Stimulated activated naive CD8-positive, alpha-beta T cell treated with anti-CD3 and anti-CD28 coated beads, Interleukin-15, Interleukin-2, amounts not matched to agents 100 ng/mL and 50 ng/mL, for 24 hours (primary cell): ENCODE results near the gene POLR1E.

Experiments
- H3K27ac Mint-ChIP-seq: one replicate; pipeline ENCODE4 v1.8.0; 2021; ENCODE audit warnings: mild to moderate bottlenecking, mixed read lengths
- H3K27me3 Mint-ChIP-seq: one replicate; pipeline ENCODE4 v1.8.0; 2021; ENCODE audit warnings: mixed read lengths
- H3K36me3 Mint-ChIP-seq: one replicate; pipeline ENCODE4 v1.8.0; 2021; ENCODE audit warnings: low read depth, mixed read lengths
- H3K4me1 Mint-ChIP-seq: one replicate; pipeline ENCODE4 v1.8.0; 2021; ENCODE audit warnings: low read depth, mixed read lengths
- H3K4me3 Mint-ChIP-seq: one replicate; pipeline ENCODE4 v1.8.0; 2021; ENCODE audit warnings: mild to moderate bottlenecking, mixed read lengths
- H3K9me3 Mint-ChIP-seq: one replicate; pipeline ENCODE4 v1.8.0; 2021; ENCODE audit warnings: mixed read lengths

POLR1E gene, protein sequence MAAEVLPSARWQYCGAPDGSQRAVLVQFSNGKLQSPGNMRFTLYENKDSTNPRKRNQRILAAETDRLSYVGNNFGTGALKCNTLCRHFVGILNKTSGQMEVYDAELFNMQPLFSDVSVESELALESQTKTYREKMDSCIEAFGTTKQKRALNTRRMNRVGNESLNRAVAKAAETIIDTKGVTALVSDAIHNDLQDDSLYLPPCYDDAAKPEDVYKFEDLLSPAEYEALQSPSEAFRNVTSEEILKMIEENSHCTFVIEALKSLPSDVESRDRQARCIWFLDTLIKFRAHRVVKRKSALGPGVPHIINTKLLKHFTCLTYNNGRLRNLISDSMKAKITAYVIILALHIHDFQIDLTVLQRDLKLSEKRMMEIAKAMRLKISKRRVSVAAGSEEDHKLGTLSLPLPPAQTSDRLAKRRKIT

DNA sequence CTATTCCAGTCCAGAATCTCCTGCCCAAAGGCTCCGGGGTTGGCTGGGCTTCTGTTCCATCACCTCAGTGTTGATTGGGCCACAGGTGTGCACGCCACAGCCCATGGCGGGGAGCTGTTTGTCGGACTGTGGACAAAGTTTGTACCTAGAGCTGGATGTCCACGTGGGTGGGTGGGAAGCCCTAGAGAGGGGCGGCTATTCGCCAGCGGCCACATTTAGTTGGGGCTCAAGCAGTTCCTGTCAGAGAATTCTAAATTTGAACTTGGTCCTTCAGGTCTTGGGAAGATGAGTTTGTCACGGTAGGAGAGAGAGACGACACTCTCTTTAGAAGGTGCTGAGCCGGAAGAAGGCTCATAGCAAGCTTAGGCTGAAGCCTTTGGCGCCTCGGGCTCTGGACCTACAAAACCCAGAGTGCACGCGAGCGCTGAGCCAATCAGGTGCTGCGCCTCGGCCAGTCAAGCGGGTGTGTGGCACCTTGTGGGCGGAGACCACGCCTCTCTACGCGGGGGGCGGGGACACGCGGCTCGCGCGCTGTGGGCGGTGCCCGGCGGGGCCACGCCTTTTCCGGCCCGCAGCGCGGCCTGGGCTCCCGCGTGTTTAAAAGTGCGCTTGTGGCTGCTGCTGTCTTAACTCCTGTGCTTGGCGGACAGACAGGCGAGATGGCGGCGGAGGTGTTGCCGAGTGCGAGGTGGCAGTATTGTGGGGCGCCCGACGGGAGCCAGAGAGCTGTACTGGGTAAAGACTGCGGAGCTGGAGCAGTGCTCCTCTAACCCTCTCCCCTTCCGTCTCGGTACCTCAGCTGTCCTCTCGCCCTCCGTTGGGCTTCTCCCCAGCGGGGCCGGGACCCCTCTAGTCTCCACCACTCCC lies at the start of gene POLR1E:
TSS of gene POLR1E (plus strand) at position 560 of the 867 bp plus-strand sequence. CDS start at position 660, 100 bp downstream.
- Mint-ChIP-seq H3K27ac (peak within 1 kb of the TSS; percentile 95), H3K4me1 (peaks cover 42% of the 10 kb centered on the region)

DNA sequence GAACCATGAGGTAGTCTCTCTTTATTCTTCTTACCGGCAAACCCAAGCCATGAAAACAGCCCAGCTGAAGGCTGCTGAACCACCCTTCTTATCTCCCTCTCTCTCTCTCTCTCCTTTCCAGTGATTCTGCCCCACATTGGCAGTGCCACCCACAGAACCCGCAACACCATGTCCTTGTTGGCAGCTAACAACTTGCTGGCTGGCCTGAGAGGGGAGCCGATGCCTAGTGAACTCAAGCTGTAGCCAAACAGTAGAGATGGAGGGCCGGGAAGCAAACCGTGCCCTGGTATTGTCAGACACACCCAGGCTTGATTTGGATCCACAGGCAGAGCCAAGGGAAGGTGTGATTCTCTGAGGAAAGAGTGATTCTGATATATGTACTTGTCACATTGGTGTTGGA lies 49.2 kb upstream of the POLR1E start:
- Mint-ChIP-seq H3K27ac (no peak overlapping the region), H3K4me1 (peaks cover 9% of the 10 kb centered on the region), H3K4me3 (no peak overlapping the region), H3K27me3 (no peaks in the 10 kb centered on the region), H3K9me3 (no peaks in the 10 kb centered on the region), H3K36me3 (peaks cover 57% of the 10 kb centered on the region)

More for the DNA sequence above, at the start of gene POLR1E:
- H3K4me3 Mint-ChIP-seq = peak within 1 kb of the TSS; percentile 94
- no peaks in the 10 kb centered on the region for H3K9me3 Mint-ChIP-seq
- peaks cover 42% of the 10 kb centered on the region for H3K36me3 Mint-ChIP-seq
- H3K27me3 Mint-ChIP-seq = peaks cover 7% of the 10 kb centered on the region

DNA sequence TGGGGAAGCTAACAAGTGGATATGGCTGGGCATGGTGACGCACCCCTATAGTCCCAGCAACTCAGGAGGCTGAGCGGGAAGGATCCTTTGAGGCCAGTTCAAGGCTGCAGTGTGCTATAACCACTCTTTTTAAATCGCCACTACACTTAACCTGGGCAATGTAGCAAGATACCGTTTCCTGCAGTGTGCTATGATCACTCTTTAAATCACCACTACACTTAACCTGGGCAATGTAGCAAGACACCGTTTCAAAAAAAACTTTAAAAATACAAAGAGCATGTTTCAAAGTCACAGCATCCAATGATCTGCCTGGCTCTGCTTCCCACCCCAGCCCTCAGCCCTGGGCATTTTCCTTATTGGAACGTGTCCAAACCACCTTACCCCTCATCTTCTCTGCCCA lies 48.7 kb upstream of the POLR1E start:
- Mint-ChIP-seq H3K27ac (no peak overlapping the region), H3K4me3 (no peak overlapping the region), H3K36me3 (peaks cover 57% of the 10 kb centered on the region)

DNA sequence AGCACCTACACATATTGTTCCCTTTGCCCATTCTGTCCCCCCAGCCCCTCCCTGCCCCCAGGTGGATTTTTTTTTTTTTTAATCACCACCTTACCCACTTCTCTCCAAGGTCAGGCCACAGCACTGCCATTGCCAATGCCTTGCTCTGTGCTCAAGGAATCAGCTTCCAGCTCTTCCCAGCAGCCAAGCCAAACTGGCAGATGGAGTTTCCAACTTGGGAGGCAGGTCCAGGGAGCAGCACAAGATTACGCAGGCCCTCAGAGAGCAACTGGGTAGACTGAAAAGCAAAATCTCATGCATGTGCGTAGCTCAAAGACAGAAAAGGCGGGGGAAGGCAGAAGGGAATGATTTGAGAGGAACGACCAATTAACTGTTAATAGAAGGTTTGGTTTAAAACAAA lies 48.1 kb upstream of the POLR1E start:
- H3K27me3 Mint-ChIP-seq = no peaks in the 10 kb centered on the region
- H3K9me3 Mint-ChIP-seq = no peaks in the 10 kb centered on the region
- H3K36me3 Mint-ChIP-seq = peaks cover 53% of the 10 kb centered on the region
- H3K27ac Mint-ChIP-seq = no peak overlapping the region
- no peak overlapping the region for H3K4me3 Mint-ChIP-seq
- peaks cover 3% of the 10 kb centered on the region for H3K4me1 Mint-ChIP-seq

More for the DNA sequence above, 48.7 kb upstream of the POLR1E start:
- Mint-ChIP-seq H3K4me1 (peaks cover 8% of the 10 kb centered on the region), H3K27me3 (no peaks in the 10 kb centered on the region), H3K9me3 (no peaks in the 10 kb centered on the region)

DNA sequence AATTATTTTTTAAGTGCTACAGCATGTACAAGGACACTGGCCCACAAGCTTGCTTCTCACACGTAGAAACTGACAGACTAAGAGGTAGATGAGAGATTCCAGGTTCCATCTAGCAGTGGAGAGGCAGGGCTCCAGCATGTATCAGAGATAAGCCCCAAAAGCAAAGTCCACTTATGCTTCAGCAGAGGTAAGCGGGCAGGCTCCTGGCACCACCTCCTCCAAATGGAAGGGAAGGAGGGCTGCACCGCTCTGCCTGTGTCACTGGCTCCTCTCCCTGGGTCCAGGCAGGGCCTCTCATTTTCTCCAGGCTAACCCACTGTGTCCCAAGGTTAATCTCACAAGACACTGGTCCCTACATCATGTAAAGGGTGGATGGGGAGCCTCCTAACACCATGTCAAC lies 47.4 kb upstream of the POLR1E start:
- Mint-ChIP-seq H3K9me3 (no peaks in the 10 kb centered on the region), H3K27me3 (no peaks in the 10 kb centered on the region), H3K27ac (no peak overlapping the region), H3K4me1 (no peaks in the 10 kb centered on the region), H3K36me3 (peaks cover 50% of the 10 kb centered on the region), H3K4me3 (no peak overlapping the region)

DNA sequence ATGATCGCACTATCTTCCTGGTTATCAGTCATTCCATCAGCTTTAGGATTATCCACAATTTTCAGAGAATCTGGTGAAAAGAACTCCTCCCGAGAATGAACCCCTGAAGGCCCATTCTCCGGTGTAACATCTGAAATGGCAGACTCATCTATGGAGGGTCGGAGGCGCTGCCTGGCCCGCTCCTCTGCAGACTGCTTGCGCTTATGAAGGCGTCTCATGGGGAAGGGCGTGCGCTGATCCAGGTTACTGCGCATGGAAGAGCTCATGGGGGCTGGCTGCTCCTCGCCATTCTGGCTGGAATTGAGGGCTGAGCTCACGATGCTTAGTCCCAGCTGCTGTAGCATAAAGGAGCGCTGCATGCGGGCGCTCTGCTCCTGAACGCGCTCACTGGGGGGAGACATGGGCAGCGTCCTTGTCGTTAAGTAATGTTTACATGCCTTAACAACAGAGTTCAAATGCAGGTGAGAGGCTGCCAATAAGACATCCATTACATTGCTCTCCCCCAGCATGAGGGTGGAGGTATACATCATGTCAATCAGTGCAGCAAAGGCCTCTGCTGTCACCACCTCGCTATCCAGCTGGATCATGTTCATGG lies 43.9 kb upstream of the POLR1E start:
- no peaks in the 10 kb centered on the region for H3K9me3 Mint-ChIP-seq
- H3K36me3 Mint-ChIP-seq = peaks cover 48% of the 10 kb centered on the region
- H3K27me3 Mint-ChIP-seq = no peaks in the 10 kb centered on the region
- H3K4me3 Mint-ChIP-seq = no peak overlapping the region
- peaks cover 1% of the 10 kb centered on the region for H3K4me1 Mint-ChIP-seq
- no peak overlapping the region for H3K27ac Mint-ChIP-seq

DNA sequence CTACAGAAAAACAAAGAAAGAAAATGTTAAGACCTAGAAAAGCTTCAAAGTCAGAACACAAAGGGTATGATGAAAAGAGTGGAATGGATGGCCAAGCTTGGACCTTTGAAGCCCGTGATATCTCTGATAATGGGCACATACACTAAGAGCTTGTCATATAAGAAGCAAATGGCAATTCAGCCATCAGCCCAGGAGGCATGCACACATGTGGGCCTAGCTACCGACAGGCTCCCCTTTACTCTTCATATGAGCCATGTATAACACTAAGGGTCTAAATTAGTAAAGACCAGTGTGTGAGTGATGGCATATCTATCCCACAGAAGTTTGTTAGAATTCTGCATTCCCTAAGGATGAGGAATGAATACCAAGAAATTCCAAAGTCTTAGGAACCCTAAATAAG lies 43.2 kb upstream of the POLR1E start:
- H3K27me3 Mint-ChIP-seq = no peaks in the 10 kb centered on the region
- peaks cover 48% of the 10 kb centered on the region for H3K36me3 Mint-ChIP-seq
- no peak overlapping the region for H3K27ac Mint-ChIP-seq
- no peaks in the 10 kb centered on the region for H3K9me3 Mint-ChIP-seq
- peaks cover 3% of the 10 kb centered on the region for H3K4me1 Mint-ChIP-seq
- H3K4me3 Mint-ChIP-seq = no peak overlapping the region

DNA sequence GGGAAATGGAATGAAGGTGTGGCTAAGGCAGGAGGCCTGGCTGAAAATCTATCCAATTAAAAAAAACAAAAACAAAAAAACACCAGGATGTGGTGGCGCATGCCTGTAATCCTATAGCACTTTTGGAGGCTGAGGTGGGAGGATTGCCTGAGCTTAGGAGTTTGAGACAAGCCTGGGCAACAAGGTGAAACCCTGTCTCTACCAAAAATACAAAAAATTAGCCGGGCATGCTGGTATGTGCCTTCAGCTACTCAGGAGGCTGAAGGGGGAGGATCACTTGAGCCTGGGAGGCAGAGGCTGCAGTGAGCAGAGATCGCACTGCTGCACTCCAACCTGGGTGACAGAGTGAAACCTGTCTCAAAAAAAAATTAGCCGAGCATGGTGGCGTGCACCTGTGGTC lies 42.2 kb upstream of the POLR1E start:
- H3K36me3 Mint-ChIP-seq = peaks cover 38% of the 10 kb centered on the region
- H3K27me3 Mint-ChIP-seq = no peaks in the 10 kb centered on the region
- peaks cover 3% of the 10 kb centered on the region for H3K4me1 Mint-ChIP-seq
- H3K9me3 Mint-ChIP-seq = no peaks in the 10 kb centered on the region
- no peak overlapping the region for H3K27ac Mint-ChIP-seq
- no peak overlapping the region for H3K4me3 Mint-ChIP-seq

DNA sequence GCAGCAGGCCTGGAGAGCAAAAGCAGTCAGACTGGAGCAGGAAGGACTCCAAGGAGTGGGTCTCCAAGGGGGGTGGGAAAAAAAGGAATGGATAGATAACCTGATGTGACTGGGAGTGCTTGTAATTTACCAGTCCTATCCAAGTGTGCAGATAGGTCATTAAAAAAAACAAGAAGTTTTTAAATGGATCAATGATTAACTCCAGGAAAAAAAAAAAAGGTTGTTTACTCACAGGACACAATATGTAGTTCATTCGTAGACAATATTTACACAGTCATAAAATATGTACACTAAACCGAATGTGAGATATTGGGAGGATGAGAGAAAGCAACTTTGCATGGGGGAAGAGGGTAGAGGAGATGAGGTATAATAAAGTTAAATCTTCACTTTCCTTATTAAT lies 40.9 kb upstream of the POLR1E start:
- Mint-ChIP-seq H3K4me3 (no peak overlapping the region), H3K27me3 (no peaks in the 10 kb centered on the region), H3K4me1 (peaks cover 3% of the 10 kb centered on the region), H3K36me3 (peaks cover 33% of the 10 kb centered on the region), H3K27ac (no peak overlapping the region), H3K9me3 (no peaks in the 10 kb centered on the region)

DNA sequence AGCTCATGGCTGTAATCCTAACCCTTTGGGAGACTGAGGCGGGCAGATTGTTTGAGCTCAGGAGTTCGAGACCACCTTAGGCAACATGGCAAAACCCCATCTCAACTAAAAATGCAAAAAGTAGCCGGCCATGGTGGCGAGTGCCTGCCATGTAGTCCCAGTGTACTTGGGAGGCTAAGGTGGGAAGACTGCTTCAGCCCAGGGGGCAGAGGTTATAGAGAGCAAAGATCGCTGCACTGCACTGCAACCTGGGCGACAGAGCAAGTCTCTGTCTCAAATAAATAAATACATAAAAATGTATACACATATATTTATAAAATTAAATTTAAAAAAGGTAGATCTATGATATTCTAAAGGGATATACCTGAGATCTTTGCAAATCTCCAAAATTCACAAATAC lies 39.9 kb upstream of the POLR1E start:
- Mint-ChIP-seq H3K4me1 (peaks cover 3% of the 10 kb centered on the region), H3K27ac (no peak overlapping the region), H3K9me3 (no peaks in the 10 kb centered on the region), H3K27me3 (no peaks in the 10 kb centered on the region), H3K36me3 (peaks cover 32% of the 10 kb centered on the region), H3K4me3 (no peak overlapping the region)

DNA sequence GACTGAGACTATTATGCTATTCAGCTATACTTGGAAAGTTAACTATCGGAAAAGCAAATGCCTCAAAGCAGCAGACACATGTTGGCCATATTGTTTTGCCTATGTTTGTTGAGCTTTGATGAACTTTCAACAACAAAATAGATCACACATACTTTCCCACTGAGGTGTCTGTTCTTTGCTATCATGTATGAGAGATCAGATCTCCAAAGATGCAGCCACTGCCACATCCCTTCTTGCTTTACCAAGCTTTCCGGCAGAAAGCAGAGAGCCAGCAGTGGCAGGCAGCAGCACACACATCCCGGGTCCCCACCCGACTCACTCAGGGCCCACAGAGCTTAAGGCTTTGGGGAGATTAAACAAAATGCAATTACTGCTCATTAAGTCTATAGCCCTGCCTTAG lies 39.3 kb upstream of the POLR1E start:
- Mint-ChIP-seq H3K9me3 (no peaks in the 10 kb centered on the region), H3K4me1 (peaks cover 3% of the 10 kb centered on the region), H3K27me3 (no peaks in the 10 kb centered on the region), H3K36me3 (peaks cover 28% of the 10 kb centered on the region), H3K4me3 (no peak overlapping the region), H3K27ac (no peak overlapping the region)

DNA sequence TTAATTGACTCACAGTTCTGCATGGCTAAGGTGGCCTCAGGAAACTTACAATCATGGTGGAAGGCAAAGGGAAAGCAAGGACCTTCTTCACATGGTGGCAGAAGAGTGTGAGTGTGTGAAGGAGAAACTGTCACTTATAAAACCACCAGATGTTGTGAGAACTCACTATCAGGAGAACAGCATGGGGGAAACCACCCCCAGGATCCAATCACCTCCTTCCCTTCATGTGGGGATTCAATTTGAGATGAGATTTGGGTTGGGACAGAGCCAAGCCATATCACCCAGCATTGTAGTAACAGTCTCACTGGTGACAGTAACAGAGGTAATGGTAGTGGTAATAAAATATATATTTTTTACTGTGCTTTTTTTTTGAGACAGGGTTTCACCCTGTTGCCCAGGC lies 38.6 kb upstream of the POLR1E start:
- no peaks in the 10 kb centered on the region for H3K9me3 Mint-ChIP-seq
- H3K27ac Mint-ChIP-seq = no peak overlapping the region
- H3K27me3 Mint-ChIP-seq = no peaks in the 10 kb centered on the region
- H3K4me1 Mint-ChIP-seq = peaks cover 3% of the 10 kb centered on the region
- peaks cover 21% of the 10 kb centered on the region for H3K36me3 Mint-ChIP-seq
- H3K4me3 Mint-ChIP-seq = no peak overlapping the region

DNA sequence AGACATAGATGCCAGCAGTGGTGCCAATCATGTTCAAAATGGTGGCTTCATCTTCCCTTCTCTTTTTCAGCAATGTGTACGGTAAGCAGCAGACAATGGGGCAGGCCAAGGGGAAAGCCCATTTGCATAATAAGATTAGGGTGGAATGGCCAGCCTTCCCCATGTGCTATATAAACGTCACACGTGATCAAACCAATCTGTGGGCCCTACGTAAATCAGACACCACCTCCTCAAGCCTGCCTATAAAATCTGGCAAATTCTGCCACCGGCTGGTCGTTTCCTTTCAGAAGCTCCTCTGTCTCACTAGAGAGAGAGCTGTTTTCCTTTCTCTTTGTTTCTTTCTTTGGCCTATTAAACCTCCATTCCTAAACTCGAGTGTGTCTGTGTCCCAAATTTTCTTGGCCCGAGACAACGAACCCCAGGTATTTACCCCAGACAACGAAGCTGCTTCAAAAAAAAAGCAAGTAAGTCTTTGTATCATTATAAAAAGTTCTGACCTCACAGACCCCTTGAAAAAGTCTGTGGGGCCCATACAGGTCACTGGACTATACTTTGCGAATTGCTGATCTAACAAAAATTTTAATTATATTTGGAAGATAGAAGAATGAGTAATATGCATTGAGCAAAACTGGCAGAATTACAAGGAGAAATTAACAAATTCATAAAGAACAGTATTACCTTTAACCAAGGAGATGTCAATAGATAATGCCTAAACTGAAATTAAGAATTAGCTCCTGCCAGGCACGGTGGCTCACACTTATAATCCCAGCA lies 35.7 kb upstream of the POLR1E start:
- H3K4me3 Mint-ChIP-seq = no peak overlapping the region
- no peaks in the 10 kb centered on the region for H3K9me3 Mint-ChIP-seq
- no peak overlapping the region for H3K27ac Mint-ChIP-seq
- H3K36me3 Mint-ChIP-seq = peaks cover 13% of the 10 kb centered on the region
- no peaks in the 10 kb centered on the region for H3K27me3 Mint-ChIP-seq
- peaks cover 12% of the 10 kb centered on the region for H3K4me1 Mint-ChIP-seq

DNA sequence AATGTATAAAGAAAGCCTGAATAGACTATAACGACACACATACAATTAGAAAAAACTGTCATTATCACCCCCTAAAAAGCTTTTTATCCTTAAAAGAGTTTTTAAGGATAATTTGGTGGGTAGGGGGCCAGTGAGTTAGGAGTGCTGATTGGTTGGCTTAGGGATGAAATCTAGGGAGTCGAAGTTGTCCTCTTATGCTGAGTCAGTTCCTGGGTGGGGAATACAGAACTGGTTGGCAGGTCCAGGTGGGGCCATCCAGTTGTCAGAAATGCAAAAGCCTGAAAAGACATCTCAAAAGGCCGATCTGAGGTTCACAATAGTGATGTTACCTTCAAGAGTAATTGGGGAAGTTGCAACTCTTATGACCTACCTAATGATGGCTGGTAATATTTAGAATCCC lies 34.1 kb upstream of the POLR1E start:
- Mint-ChIP-seq H3K27me3 (no peaks in the 10 kb centered on the region), H3K27ac (no peak overlapping the region), H3K9me3 (no peaks in the 10 kb centered on the region), H3K4me1 (peaks cover 28% of the 10 kb centered on the region), H3K4me3 (no peak overlapping the region), H3K36me3 (peaks cover 14% of the 10 kb centered on the region)
